B cell (primary cell): ENCODE measurements around the gene PCDHAC2.

Experiments used
- CTCF ChIP-seq: fragments of 200-600 bp; IDR thresholded peaks from one replicate; pipeline ENCODE4 v1.8.0; 2022; ENCODE audit warnings: antibody characterized with exemption, mild to moderate bottlenecking
- EZH2 ChIP-seq: IDR thresholded peaks from 2 replicates; pipeline ENCODE4 v1.6.1; 2012; ENCODE audit warnings: borderline replicate concordance, low read depth, mild to moderate bottlenecking, moderate library complexity, low read length; ENCODE audit not compliant: insufficient read depth, poor library complexity, severe bottlenecking

DNA sequence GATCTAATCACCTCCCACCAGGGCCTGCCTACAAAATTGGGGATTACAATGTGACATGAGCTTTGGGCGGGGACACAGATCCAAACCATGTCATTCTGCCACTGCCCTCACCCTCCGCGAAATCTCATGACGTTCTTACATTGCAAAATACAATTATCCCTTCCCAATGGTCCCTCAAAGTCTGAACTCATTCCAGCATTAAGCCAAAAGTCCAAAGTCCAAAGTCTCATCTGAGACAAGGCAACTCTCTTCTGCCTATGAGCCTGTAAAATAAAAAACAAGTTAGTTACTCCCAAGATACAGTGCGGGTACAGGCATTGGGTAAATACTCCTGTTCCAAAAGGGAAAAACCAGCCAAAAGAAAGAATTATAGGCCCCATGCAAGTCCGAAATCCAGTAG is 14.6 kb upstream of the PCDHAC2 start:
- TF ChIP-seq CTCF (no peak), EZH2 (no peak)
